ENCODE data around the gene CNTN1.

GRCh38 chr12:40953076-40953475 lies 260.8 kb downstream of the CNTN1 start:
- no peak for TF ChIP-seq POLR2A (IDR thresholded peaks at IDR 0.05; ENCODE audit: low read length)
- TF ChIP-seq GATA1 (IDR thresholded peaks at IDR 0.05; ENCODE audit: low read depth, low read length): no peak
